Rectal smooth muscle tissue (tissue), 1 donor: Measurements from ENCODE around the gene UBXN4.

Source experiments
- H3K27ac ChIP-seq: one replicate; pipeline ENCODE4 v1.7.0; 2013; ENCODE audit warnings: low read depth, low read length, inconsistent platforms
- H3K27me3 ChIP-seq: one replicate; pipeline ENCODE4 v1.7.0; 2013; ENCODE audit warnings: low read length; ENCODE audit not compliant: control insufficient read depth, insufficient read depth
- H3K36me3 ChIP-seq: one replicate; pipeline ENCODE4 v1.7.0; 2013; ENCODE audit warnings: low read length; ENCODE audit not compliant: control insufficient read depth, insufficient read depth
- H3K4me1 ChIP-seq: one replicate; pipeline ENCODE4 v1.7.0; 2013; ENCODE audit warnings: low read length; ENCODE audit not compliant: control insufficient read depth, insufficient read depth
- H3K4me3 ChIP-seq: one replicate; pipeline ENCODE4 v1.7.0; 2013; ENCODE audit warnings: low read length
- H3K9ac ChIP-seq: one replicate; pipeline ENCODE4 v1.7.0; 2013; ENCODE audit warnings: low read length

The UBXN4 gene

DNA sequence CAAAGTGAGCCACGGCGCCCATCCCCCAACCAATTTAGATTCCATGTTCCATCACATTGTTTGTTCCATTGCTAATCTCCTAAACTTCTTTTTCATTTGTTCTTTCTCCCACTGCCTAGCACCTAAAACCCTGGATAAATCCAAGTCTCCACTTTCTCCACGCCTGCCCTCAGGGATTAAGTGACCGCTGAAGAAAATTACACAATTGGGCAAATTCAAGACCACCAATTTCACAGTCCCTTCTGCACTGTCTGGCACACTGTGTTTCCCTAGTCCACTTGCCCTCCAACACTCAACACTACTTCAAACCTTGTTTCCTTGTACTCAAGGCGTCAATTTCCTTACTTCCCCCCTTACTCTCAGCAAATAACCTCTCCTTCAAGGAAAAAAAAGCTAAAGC is 5.1 kb upstream of the UBXN4 start:
- Histone ChIP-seq H3K27me3 (no peaks in the 10 kb centered on the region), H3K36me3 (no peaks in the 10 kb centered on the region), H3K27ac (no peak overlapping the region), H3K9ac (no peak overlapping the region), H3K4me3 (no peak overlapping the region), H3K4me1 (no peaks in the 10 kb centered on the region)

DNA sequence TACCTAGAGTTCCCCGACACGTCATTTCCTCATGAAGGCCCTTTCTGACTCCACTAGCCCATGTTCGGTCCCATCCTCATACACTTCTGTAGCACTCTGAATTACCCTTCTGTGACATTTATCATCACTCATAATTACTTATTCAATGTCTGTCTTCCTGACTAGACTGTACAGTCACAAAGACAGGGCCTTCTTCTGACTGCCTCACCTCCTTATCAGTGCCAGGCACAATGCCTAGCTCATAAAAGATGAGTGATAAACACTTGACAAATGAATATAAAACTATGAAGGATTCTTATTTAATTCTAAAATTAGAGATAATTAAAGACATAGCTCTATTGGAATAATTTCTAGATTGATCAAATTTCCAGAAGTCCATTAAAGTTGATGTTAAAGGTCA is 1.4 kb upstream of the UBXN4 start:
- Histone ChIP-seq H3K9ac (no peak overlapping the region), H3K27me3 (no peaks in the 10 kb centered on the region), H3K4me1 (peaks cover 6% of the 10 kb centered on the region), H3K4me3 (no peak overlapping the region), H3K27ac (no peak overlapping the region), H3K36me3 (no peaks in the 10 kb centered on the region)

DNA sequence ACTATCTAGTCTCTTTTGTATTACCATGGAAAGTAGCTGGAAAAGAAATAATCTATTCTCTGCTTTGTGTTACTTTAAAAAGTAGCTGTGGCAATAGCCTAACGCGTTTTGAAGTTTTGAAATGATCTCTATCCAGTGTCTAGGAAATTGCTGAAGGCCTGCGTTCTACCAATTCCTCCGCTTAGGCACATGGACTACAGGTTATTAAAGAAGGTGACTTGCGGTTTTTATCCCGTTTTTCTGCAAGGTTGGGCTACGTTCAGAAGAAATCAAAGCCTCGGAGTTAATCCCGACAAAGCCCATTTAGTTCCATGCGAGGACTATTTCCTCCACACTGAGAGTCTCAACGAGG is 636 bp upstream of the UBXN4 start:
- Histone ChIP-seq H3K4me3 (peak overlapping the region; percentile 88), H3K27ac (peak overlapping the region; percentile 98), H3K9ac (no peak overlapping the region), H3K36me3 (no peaks in the 10 kb centered on the region), H3K27me3 (no peaks in the 10 kb centered on the region), H3K4me1 (peaks cover 6% of the 10 kb centered on the region)

DNA sequence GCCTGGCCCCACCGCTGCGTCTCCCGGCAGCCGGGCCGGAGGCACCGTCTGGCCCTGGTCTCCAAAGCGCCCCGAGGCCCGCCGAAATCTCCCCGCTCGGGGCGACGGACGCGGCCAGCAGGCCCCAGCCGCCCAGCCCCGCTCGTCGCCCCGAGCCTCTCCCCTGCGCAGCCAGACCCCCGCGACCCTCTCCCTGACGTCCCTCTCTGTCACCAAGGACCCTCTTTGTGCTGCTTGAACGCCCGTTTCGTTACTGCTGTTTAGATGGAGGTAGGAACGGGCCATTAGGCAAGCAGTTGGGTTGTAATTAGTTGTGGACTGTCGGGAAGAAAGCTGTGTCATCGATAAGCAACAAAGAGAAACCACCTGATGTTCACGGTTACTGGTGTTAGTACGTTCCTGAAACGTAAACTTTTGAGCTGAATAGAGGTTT is 686 bp downstream of the UBXN4 start:
- H3K36me3 ChIP-seq: no peaks in the 10 kb centered on the region
- H3K27ac ChIP-seq: peak overlapping the region; percentile 98

DNA sequence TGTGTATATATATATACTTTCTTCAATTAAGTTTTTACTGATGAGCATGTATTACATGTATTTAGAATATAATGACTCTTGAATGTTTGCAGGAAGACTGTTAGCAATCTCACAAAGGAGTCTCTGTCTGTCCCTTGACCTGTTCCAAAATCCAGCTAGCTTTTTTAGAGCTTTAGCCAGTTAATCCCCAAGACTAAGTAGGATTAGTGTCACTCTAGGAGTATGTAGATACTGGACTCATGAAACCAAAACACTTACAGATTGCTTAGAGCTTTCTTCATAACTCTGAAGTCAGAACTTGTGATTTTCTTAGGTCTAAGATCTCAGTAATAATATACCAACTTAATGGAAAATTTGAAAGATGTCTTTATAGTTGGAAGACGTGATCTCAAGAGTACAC is 2.2 kb downstream of the UBXN4 start:
- Histone ChIP-seq H3K27ac (no peak overlapping the region), H3K36me3 (no peaks in the 10 kb centered on the region), H3K27me3 (no peaks in the 10 kb centered on the region), H3K4me1 (peaks cover 6% of the 10 kb centered on the region), H3K9ac (no peak overlapping the region), H3K4me3 (no peak overlapping the region)

More for the DNA sequence above, 686 bp downstream of the UBXN4 start:
- Histone ChIP-seq H3K9ac (peak overlapping the region; percentile 77), H3K27me3 (no peaks in the 10 kb centered on the region), H3K4me1 (peaks cover 6% of the 10 kb centered on the region), H3K4me3 (peak overlapping the region; percentile 88)

DNA sequence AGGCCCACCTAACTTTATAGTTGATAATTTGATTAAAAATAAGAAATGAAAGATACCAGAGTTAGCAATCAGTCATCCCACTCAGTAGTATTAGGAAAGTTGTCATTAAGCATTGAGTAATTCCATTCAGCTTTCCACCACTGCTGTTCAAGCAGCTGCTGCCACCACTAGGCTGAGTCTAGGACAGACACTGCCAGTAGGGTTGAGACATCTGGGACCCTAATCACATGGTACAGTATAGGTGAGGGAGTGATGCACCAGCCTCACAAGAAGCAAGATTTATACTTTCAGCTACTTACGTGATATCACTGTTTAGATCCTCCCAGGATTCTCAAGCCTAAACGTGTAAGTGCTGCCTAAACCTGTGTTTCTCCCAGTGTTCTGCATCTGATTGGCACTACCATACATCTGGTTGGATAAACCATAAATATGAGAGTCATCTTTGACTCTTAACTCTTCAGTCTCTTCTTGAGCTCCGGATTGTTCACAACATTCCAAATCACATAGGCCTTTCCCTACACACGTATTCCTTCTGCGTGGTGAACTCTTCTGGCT is 3.2 kb downstream of the UBXN4 start:
- Histone ChIP-seq H3K36me3 (no peaks in the 10 kb centered on the region), H3K9ac (no peak overlapping the region), H3K27me3 (no peaks in the 10 kb centered on the region), H3K27ac (no peak overlapping the region), H3K4me3 (no peak overlapping the region), H3K4me1 (peaks cover 6% of the 10 kb centered on the region)

DNA sequence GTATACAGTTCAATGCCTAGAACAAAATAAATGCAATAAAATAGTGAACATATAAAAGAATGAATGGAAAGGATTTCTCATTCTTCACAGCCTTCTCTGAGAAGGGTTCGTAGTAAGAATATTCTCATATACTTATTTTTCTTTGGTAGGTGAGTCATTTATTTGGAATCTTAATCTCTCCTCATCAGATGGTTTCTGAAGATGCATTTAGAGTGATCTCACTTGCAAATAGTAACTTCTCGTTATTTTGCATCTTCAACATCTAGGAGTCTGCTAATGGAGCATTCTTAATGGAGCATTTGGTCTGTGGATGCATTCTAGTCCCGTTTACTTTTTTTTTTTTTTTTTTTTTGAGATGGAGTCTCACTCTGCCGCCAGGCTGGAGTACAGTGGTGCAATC is 3.9 kb downstream of the UBXN4 start:
- no peaks in the 10 kb centered on the region for H3K36me3 ChIP-seq
- no peaks in the 10 kb centered on the region for H3K27me3 ChIP-seq
- H3K27ac ChIP-seq: no peak overlapping the region
- H3K9ac ChIP-seq: no peak overlapping the region
- no peak overlapping the region for H3K4me3 ChIP-seq
- H3K4me1 ChIP-seq: peaks cover 6% of the 10 kb centered on the region

DNA sequence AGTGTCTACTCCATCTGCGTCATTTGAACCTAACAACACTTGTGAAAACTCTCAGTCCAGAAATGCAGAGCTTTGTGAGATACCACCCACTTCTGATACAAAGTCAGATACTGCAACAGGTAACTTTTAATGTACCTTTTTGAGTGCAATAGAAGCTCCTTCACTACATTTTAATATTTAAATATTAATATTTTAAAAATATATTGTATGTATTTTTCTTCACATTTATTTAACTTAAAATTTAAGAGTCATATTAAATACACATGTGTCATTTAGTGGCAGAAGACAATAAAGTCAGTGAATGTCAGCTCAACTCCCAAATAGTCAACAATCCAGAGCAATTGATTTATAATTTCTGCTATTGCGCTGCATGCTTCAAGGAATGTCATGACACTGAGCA is 13.9 kb downstream of the UBXN4 start:
- Histone ChIP-seq H3K27me3 (no peaks in the 10 kb centered on the region), H3K9ac (no peak overlapping the region), H3K4me3 (no peak overlapping the region), H3K4me1 (no peaks in the 10 kb centered on the region), H3K27ac (no peak overlapping the region), H3K36me3 (peaks cover 31% of the 10 kb centered on the region)

DNA sequence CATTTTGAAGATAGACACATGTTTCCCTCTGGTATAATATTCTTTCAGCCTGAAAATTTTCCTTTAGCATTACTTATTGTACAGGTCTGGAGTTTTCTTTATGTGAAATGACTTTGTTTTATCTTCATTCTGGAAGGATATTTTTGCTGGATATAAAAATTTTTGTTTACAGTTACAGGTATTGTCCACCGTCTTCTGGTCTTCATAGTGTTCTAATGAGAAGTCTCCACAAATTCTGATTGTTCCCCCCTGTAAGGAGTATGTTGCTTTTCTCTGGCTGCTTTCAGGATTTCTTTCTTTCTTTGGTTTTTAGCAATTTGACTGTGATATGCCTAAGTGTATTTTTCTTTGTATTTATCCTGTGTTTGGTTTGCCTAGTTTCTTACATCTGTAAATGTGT is 15.0 kb downstream of the UBXN4 start:
- H3K36me3 ChIP-seq: peaks cover 33% of the 10 kb centered on the region
- no peaks in the 10 kb centered on the region for H3K27me3 ChIP-seq
- no peak overlapping the region for H3K9ac ChIP-seq
- no peak overlapping the region for H3K27ac ChIP-seq
- no peaks in the 10 kb centered on the region for H3K4me1 ChIP-seq
- no peak overlapping the region for H3K4me3 ChIP-seq

DNA sequence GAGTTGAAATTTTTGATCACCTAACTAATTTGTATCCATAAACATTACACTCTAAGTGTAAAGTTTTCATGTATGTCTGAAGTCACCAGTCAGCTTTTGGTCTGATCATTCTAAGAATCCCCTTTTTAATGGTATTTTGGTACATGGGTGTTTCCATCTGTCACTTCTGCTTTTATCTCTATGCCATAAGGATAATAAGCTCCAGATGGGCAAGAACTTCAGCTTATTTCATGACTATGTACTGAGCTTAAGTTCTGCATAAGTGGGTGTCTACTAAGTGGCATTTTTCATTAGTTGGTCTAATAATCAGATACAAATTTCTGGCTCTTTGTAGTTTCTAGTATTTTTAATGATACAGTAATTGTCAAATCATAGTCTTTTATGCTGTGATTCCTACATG is 20.4 kb downstream of the UBXN4 start:
- no peak overlapping the region for H3K27ac ChIP-seq
- peaks cover 26% of the 10 kb centered on the region for H3K36me3 ChIP-seq
- H3K4me1 ChIP-seq: no peaks in the 10 kb centered on the region
- H3K9ac ChIP-seq: no peak overlapping the region
- no peaks in the 10 kb centered on the region for H3K27me3 ChIP-seq
- no peak overlapping the region for H3K4me3 ChIP-seq

DNA sequence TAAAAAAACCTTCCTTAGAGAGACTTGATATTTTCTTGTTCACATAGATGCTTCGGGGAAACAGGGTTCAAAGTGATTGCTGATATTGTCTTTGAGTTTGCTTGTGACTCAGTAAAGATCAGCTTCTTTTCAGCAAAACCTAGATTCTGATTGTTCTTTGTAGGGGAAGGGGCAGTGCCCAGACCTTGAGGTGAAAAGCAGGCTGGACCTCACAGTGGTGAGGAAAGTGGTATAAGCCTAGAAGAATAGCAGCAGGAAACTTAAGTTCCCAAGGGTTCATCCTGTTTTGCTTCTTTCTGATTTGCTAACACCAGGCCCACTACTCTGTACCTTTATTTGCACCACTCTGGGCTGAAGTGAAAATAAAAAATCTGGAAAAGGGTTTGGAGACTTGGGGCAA is 20.9 kb downstream of the UBXN4 start:
- H3K4me1 ChIP-seq: no peaks in the 10 kb centered on the region
- no peak overlapping the region for H3K4me3 ChIP-seq
- H3K27ac ChIP-seq: no peak overlapping the region
- peaks cover 22% of the 10 kb centered on the region for H3K36me3 ChIP-seq
- no peaks in the 10 kb centered on the region for H3K27me3 ChIP-seq
- H3K9ac ChIP-seq: no peak overlapping the region

DNA sequence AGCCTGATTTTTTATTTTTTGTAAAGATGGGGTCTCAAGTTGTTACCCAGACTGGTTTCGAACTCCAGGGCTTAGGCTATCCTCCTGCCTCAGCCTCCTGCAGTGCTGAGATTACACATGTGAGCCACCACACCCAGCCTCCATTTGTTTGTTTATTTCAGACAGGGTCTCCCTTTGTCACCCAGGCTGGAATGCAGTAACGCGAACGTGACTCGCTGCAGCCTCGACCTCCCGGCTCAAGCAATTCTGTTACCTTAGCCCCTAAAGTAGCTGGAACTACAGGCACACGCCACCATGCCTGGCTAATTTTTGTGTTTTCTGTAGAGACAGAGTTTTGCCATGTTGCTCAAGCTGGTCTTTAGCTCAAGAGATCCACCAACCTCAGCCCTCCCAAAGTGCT is 27.2 kb downstream of the UBXN4 start:
- Histone ChIP-seq H3K4me3 (no peak overlapping the region), H3K9ac (no peak overlapping the region), H3K27ac (no peak overlapping the region), H3K4me1 (no peaks in the 10 kb centered on the region), H3K27me3 (no peaks in the 10 kb centered on the region), H3K36me3 (peaks cover 23% of the 10 kb centered on the region)

DNA sequence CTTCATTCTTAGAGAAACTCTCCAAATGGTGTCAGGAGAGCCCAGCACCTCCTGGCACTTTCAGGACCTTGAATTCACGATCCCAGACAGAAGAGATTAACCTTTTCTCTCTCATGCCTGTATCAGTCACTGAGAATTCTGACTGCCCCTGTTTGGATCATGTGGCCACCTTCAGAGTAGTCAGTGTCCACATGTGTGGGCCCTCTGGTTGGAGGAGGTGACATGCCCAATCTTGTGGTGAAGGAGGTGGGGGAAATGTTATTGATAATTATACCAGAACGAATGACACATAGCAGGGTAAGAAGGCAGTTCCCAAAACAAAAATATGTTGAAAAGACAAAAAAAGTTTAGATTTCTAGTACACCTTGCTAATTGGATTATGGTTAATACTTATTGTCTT is 31.7 kb downstream of the UBXN4 start:
- Histone ChIP-seq H3K27ac (no peak overlapping the region), H3K4me3 (no peak overlapping the region), H3K36me3 (peaks cover 40% of the 10 kb centered on the region), H3K9ac (no peak overlapping the region), H3K4me1 (no peaks in the 10 kb centered on the region), H3K27me3 (no peaks in the 10 kb centered on the region)
